T-helper 2 cell treated with Interferon-gamma antibody and Interleukin-4, amounts not matched to agents 5 μg/mL and 100 μg/mL, for 36 hours (primary cell): Measurements from ENCODE around the gene C16orf90.
"Not testable (repeated sequence)": the region's sequence is repeated elsewhere in the genome, so short reads cannot be mapped to it uniquely, and the experiment has no call there.

Experiments
- DNase-seq: peaks from one replicate; pipeline ENCODE4 v3.0.0; 2021; ENCODE audit warnings: low spot score
- H3K27ac Mint-ChIP-seq: one replicate; pipeline ENCODE4 v1.8.0; 2021; ENCODE audit warnings: mild to moderate bottlenecking, mixed read lengths
- H3K27me3 Mint-ChIP-seq: one replicate; pipeline ENCODE4 v1.8.0; 2021; ENCODE audit warnings: low read depth, mixed read lengths
- H3K36me3 Mint-ChIP-seq: one replicate; pipeline ENCODE4 v1.8.0; 2021; ENCODE audit warnings: low read depth, mixed read lengths
- H3K4me1 Mint-ChIP-seq: one replicate; pipeline ENCODE4 v1.8.0; 2021; ENCODE audit warnings: low read depth, mixed read lengths
- H3K4me3 Mint-ChIP-seq: one replicate; pipeline ENCODE4 v1.8.0; 2022; ENCODE audit warnings: mild to moderate bottlenecking, moderate library complexity, mixed read lengths
- H3K9me3 Mint-ChIP-seq: one replicate; pipeline ENCODE4 v1.8.0; 2021; ENCODE audit warnings: mixed read lengths

The C16orf90 gene

GRCh38 chr16:3501783-3502400, 6.6 kb upstream of the C16orf90 start:
- Mint-ChIP-seq H3K36me3 (peaks cover 28% of the 10 kb centered on the region), H3K9me3 (no peaks in the 10 kb centered on the region), H3K4me3 (peak overlapping the region; percentile 96), H3K27me3 (no peaks in the 10 kb centered on the region), H3K27ac (peak overlapping the region; percentile 94), H3K4me1 (peaks cover 50% of the 10 kb centered on the region)
- no peak for DNase-seq

GRCh38 chr16:3501412-3501761, 6.1 kb upstream of the C16orf90 start:
- not testable (repeated sequence) for H3K9me3 Mint-ChIP-seq, H3K27me3 Mint-ChIP-seq, DNase-seq
- Mint-ChIP-seq H3K4me1 (peaks cover 50% of the 10 kb centered on the region), H3K36me3 (peaks cover 27% of the 10 kb centered on the region), H3K4me3 (peak overlapping the region; percentile 96), H3K27ac (peak overlapping the region; percentile 94)

GRCh38 chr16:3498988-3499387, 3.7 kb upstream of the C16orf90 start:
- Mint-ChIP-seq H3K36me3 (peaks cover 8% of the 10 kb centered on the region), H3K27ac (no peak overlapping the region)

DNA sequence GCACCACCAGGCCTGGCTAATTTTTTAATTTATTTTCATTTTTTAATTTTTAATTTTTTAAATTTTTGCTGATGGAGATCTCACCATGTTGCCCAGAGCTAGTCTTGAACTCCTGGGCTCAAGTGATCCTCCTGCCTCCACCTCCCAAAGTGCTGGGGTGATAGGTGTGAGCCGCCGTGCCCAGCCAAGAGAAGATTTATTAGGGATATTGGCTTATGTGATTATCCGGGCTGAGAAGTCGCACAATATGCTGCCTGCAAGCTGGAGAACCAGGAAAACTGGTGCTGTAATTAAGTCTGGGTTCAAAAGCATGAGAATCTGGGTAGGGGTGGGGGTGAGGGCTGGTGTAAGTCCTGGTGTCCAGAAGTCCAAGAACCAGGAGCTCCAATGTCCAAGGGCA, 2.5 kb upstream of the C16orf90 start:
- DNase-seq = no peak
- H3K4me3 Mint-ChIP-seq = no peak overlapping the region
- peaks cover 3% of the 10 kb centered on the region for H3K36me3 Mint-ChIP-seq
- peaks cover 26% of the 10 kb centered on the region for H3K4me1 Mint-ChIP-seq
- no peak overlapping the region for H3K27ac Mint-ChIP-seq
- no peaks in the 10 kb centered on the region for H3K27me3 Mint-ChIP-seq
- no peaks in the 10 kb centered on the region for H3K9me3 Mint-ChIP-seq

More at GRCh38 chr16:3498988-3499387, 3.7 kb upstream of the C16orf90 start:
- DNase-seq = no peak
- H3K9me3 Mint-ChIP-seq = no peaks in the 10 kb centered on the region
- no peaks in the 10 kb centered on the region for H3K27me3 Mint-ChIP-seq
- peaks cover 34% of the 10 kb centered on the region for H3K4me1 Mint-ChIP-seq
- H3K4me3 Mint-ChIP-seq = no peak overlapping the region

DNA sequence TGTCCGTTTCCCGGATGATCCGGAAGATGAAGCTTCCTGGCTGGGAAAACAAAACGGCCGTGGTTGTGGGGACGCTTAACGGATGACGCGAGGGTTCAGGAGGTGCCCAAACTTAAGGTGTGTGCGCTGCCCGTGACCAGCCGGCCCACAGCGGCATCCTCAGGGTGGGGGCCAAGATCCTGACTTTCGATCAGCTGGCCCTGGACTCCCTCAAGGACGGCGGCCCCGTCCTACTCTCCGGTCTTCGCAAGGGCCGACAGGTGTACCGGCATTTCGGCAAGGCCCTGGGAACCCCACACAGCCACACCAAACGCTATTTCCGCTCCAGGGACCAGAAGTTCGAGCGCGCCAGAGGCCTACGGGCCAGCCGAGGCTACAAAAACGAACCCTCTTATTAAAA, 1.1 kb upstream of the C16orf90 start:
- H3K4me1 Mint-ChIP-seq = peaks cover 12% of the 10 kb centered on the region
- H3K27me3 Mint-ChIP-seq = no peaks in the 10 kb centered on the region
- no peak overlapping the region for H3K4me3 Mint-ChIP-seq
- H3K36me3 Mint-ChIP-seq = no peaks in the 10 kb centered on the region
- no peak for DNase-seq
- H3K9me3 Mint-ChIP-seq = no peaks in the 10 kb centered on the region
- no peak overlapping the region for H3K27ac Mint-ChIP-seq

GRCh38 chr16:3494386-3494973, 809 bp downstream of the C16orf90 start:
- no peak for DNase-seq
- Mint-ChIP-seq H3K4me1 (peaks cover 2% of the 10 kb centered on the region), H3K9me3 (no peaks in the 10 kb centered on the region), H3K27me3 (no peaks in the 10 kb centered on the region), H3K36me3 (no peaks in the 10 kb centered on the region), H3K4me3 (no peak overlapping the region), H3K27ac (no peak overlapping the region)

- Mint-ChIP-seq H3K36me3 (no peaks in the 10 kb centered on the region), H3K4me3 (no peak overlapping the region), H3K27me3 (no peaks in the 10 kb centered on the region), H3K27ac (no peak overlapping the region), H3K9me3 (no peaks in the 10 kb centered on the region), H3K4me1 (no peaks in the 10 kb centered on the region)
- DNase-seq = no peak
These were observed 2.9 kb downstream of the C16orf90 start for GRCh38 chr16:3492356-3492755.

DNA sequence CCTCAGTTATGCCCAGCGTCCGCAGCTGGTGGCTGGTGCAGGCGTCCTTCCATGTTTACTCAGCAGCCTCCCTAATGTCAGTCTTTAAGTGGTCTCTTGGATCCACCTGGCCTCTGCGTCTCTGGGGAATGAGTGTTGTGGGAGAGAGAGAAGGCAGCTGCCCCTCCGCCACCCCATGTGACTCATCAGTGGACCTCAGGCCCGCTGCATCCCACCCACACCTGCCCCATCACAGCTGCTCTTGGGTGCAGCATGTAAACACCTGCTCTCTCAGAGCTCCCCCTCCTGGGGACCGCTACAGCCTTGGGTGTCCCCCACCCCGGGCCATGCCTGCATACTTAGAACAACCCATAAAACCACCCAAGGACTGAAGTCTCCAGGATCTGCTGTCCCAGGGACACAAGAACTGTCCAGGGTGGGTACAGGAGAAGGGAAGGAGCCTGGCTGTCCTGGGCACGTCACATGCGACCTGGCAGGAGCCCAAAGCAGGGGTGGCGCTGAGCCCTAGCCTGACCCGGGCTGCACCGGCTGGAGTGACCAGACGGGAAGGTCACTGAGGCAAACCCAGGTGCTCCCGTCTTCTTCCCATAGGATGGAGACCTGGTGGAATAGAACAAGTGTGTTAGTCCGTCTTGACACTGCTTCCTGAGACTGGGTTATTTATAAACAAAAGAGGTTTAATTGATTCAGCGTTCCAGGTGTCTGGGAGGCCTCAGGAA, 4.2 kb downstream of the C16orf90 start:
- no peak for DNase-seq
- peak overlapping the region; percentile 45 for H3K27ac Mint-ChIP-seq
- no peak overlapping the region for H3K4me3 Mint-ChIP-seq
- H3K27me3 Mint-ChIP-seq = no peaks in the 10 kb centered on the region
- H3K9me3 Mint-ChIP-seq = no peaks in the 10 kb centered on the region
- no peaks in the 10 kb centered on the region for H3K4me1 Mint-ChIP-seq
- H3K36me3 Mint-ChIP-seq = no peaks in the 10 kb centered on the region

DNA sequence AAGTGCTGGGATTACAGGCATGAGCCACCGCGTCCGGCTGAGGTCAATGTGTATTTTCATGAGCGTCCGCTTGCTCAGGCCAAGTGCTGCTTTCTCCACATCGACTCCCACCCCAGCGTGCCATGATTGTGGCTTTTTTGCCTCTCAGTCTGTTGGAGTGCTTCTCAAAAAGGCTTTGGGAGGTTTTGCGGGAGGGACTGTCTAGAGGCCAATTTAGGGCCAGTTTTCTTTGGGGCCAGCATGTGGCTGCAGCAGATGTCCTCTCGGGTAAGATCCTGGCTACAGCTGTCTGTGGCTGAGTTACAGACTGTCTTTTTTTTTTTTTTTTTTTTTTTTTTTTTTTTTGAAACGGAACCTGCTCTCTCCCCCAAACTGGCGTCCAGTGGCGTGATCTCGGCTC, 6.5 kb downstream of the C16orf90 start:
- Mint-ChIP-seq H3K27me3 (no peaks in the 10 kb centered on the region), H3K27ac (no peak overlapping the region), H3K36me3 (peaks cover 5% of the 10 kb centered on the region), H3K4me1 (no peaks in the 10 kb centered on the region), H3K9me3 (no peaks in the 10 kb centered on the region), H3K4me3 (no peak overlapping the region)
- no peak for DNase-seq

DNA sequence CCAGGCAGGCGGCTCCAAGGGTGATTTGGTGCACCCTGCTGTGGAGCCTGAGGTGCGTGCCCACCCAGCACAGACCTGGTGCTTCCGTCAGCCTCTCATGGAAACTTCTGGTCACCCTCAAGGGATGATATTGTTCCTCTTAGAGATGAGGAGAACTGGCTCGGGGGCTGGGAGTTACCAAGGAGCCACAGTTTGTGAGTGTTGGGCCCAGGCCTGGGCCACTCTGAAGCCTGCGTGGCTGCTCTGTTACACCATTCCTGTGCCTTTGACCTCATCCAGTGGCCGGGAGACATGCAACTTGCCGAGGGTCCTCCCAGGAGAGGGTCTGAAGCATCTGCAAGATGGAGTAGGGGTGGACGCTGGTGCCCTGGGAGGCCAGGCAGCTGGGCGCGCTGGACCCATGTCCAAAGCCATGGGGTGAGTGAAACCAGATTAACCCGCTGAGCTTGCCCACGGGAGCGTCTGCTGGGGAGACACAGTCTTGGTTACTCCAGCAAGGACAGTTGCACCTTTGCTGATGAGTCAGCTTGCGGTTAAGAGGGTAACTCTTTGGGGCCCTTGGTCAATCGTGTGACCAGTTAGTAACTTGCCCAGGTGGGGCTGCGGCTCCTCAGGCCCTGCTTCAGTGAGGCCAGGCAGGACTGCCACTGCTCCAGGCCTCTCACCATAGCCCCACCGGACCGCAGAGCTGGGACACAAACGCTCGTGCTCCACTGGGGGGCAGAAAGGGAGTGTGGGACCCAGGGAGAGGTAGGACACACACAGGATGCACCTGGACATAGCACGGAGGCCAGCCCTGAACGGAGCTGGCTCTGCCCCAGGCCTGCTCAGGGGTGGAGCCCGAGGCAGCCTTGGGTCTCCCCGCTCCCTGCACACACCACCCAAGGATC, 7.5 kb downstream of the C16orf90 start:
- no peak overlapping the region for H3K27ac Mint-ChIP-seq
- no peaks in the 10 kb centered on the region for H3K27me3 Mint-ChIP-seq
- H3K4me3 Mint-ChIP-seq = no peak overlapping the region
- H3K36me3 Mint-ChIP-seq = peaks cover 12% of the 10 kb centered on the region
- no peaks in the 10 kb centered on the region for H3K9me3 Mint-ChIP-seq
- DNase-seq = no peak
- H3K4me1 Mint-ChIP-seq = no peaks in the 10 kb centered on the region

DNA sequence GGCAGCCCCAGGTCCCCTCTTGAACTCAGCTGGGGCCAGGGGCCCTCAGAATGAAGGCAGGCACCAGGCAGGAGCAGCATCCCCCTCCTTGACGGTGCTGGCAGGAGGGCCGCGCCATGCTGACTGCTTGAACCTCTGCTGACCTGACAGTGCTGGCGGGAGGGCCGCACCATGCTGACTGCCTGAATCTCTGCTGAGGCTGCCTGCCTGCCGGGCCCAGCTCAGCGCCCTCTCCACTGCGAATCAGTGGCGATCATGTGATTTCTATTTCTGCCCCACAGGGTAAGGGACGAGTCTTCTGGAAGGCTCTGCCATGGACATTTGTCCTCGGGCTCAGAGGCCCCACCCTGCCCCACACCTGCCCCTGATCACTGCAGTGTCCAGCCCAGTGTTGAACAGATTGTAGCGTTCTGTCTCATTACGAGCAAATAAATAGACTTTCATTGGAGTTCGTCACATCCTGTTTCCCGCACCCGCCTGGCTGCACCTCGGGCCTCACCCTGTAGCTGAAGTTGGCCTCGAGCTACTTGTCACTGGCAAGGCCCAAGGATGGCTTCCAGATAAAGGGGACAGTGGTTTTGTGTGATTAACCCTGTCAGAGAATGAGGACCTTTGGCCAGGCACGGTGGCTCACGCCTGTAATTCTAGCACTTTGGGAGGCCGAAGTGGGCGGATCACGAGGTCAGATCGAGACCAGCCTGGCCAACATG, 8.6 kb downstream of the C16orf90 start:
- no peaks in the 10 kb centered on the region for H3K9me3 Mint-ChIP-seq
- H3K27me3 Mint-ChIP-seq = no peaks in the 10 kb centered on the region
- no peak overlapping the region for H3K4me3 Mint-ChIP-seq
- DNase-seq = no peak
- H3K27ac Mint-ChIP-seq = no peak overlapping the region
- H3K36me3 Mint-ChIP-seq = peaks cover 18% of the 10 kb centered on the region
- H3K4me1 Mint-ChIP-seq = no peaks in the 10 kb centered on the region

DNA sequence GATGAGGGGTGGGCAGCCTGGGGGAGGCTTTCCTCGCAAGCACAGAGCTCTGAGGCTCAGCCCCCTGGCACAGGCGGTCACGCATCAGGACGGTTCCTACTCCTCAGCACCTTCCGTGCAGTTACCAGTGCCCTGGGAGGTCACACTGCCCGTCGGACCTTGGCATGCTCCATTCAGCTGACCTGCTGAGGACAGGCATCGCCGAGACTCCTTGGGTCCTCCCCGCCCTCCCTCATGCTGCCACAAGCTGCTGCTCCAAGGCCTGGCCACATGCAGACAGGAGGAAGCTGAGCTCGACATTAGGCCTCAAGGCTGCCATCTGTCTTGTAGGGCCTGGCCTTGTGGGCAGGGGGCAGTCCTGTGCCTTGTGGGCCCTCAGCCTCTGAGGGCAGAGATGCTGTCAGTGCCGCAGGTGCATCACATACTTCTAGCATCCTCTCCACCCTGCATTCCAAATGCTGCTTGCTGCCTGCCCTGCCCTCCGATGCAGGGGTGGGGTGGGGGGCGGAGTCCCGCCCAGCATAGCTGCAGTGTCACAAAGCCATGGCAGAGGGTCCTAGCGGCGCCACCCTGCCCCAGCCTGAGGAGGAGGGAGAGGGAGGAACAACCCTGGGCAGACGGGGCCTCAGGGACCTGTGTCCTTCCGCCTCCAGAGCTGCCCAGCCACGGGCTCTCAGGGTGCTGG, 9.3 kb downstream of the C16orf90 start:
- Mint-ChIP-seq H3K9me3 (no peaks in the 10 kb centered on the region), H3K4me3 (no peak overlapping the region), H3K4me1 (no peaks in the 10 kb centered on the region), H3K27me3 (no peaks in the 10 kb centered on the region), H3K27ac (no peak overlapping the region), H3K36me3 (peaks cover 20% of the 10 kb centered on the region)
- DNase-seq = no peak

DNA sequence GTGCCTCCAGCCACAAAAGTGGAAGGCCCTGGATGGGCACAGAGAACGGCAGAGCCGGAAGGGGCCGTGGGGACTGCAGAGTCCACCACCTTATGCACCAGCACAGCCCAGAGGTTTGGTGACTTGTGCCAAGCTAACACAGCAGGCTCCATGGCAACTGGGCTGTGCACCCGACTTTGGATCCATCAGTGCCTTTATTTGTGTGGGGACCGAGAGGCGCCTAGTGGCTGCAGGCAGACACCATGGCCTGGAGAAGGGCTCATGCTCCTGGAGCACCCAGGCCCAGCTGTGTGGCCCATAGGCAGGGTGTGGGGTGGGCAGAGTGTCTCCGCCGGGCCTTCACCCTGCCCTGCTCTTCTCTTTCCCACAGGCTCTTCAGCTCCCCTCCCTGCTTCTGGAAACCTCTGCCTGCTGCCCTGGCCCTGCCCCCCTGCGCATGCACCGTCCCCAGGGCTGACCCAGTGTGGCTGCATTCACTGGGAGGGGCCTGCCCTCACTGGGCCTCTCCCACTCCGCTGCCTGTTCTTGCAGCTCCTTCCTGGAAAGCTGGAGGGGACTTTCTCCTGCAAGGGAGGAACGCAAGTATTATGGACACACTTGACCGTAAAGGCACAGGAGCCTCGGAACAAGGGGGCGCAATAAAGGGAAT, 10.1 kb downstream of the C16orf90 start:
- H3K9me3 Mint-ChIP-seq = no peaks in the 10 kb centered on the region
- no peaks in the 10 kb centered on the region for H3K4me1 Mint-ChIP-seq
- H3K27me3 Mint-ChIP-seq = no peaks in the 10 kb centered on the region
- H3K27ac Mint-ChIP-seq = no peak overlapping the region
- DNase-seq = no peak
- no peak overlapping the region for H3K4me3 Mint-ChIP-seq
- H3K36me3 Mint-ChIP-seq = peaks cover 20% of the 10 kb centered on the region
